H4 (cell line): Measurements from ENCODE around the gene DNAJB13. TPM values are rescaled to one million over a fixed set of nuclear protein-coding genes. Genes with fewer than 3 reads are reported as not detected.
"Not testable (repeated sequence)": the region's sequence is repeated elsewhere in the genome, so short reads cannot be mapped to it uniquely, and the experiment has no call there.

Experiments
- DNase-seq: peaks from one replicate; pipeline ENCODE4 v3.0.0-alpha.2; 2015; ENCODE audit warnings: low spot score
- total RNA-seq: library from RNA; depleted of rRNA; stranded (reverse); fragments of >200 nt; shearing (Covaris generic); gene quantifications from 2 replicates; pipeline ENCODE4 v1.2.3, GENCODE V29; 2014

The DNAJB13 gene
- total RNA-seq, 1 experiment from 2014 or later: not detected

DNA sequence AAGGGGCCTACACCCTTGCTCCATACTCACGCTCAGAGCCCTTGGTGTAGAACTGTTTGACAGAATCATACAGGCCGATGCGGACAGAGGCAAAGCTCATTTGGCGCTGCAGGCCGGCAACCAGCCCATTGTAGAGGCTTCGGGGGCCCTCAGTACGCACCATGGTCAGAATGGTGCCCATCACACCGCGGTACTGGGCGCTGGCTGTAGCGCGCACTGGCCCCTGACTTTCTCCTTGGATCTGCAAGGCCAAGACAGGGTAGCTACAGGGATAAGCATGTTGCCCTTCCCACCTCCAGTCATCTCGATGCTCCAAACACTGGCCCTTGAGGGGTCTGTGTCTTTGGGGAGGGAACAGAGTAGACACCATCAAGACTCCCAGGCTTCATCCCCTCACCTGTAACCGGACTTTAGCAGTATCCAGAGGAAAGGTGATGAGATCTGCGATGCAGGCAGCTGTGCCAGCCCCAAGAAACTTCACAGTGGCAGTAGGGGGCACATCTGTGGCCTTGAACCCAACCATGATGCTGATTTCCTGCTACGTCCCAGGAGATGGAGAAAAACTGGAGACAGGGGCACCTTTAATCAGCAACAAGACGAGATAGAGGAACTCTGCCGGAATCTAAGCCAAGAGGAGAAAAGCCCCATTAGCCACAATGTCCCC lies 27.2 kb downstream of the DNAJB13 start:
- no peak for DNase-seq

DNA sequence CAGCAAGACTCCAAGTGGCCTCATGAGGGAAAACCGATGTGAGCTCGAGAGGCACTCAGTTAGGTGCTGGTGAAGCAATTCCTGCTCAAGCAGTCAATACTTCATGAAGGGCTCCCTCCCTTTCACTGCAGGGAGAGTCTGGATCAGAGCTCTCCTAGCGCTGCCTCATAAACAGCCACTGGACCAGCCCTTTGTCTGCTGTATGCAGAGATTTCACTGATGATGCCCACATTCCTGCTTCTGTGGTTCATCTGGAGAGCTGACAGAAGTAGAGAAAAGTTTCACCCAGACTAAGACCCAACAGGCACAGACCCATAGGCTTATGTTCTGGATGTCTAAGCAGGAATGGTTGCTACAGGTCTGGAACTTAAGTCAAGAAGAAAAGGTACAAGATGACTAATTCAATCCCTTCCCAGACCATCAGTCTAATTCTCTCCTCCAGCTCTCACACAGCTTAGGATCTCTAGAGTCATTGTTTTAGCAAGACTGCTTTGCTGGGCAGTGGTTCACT lies 27.8 kb downstream of the DNAJB13 start:
- DNase-seq: no peak

DNA sequence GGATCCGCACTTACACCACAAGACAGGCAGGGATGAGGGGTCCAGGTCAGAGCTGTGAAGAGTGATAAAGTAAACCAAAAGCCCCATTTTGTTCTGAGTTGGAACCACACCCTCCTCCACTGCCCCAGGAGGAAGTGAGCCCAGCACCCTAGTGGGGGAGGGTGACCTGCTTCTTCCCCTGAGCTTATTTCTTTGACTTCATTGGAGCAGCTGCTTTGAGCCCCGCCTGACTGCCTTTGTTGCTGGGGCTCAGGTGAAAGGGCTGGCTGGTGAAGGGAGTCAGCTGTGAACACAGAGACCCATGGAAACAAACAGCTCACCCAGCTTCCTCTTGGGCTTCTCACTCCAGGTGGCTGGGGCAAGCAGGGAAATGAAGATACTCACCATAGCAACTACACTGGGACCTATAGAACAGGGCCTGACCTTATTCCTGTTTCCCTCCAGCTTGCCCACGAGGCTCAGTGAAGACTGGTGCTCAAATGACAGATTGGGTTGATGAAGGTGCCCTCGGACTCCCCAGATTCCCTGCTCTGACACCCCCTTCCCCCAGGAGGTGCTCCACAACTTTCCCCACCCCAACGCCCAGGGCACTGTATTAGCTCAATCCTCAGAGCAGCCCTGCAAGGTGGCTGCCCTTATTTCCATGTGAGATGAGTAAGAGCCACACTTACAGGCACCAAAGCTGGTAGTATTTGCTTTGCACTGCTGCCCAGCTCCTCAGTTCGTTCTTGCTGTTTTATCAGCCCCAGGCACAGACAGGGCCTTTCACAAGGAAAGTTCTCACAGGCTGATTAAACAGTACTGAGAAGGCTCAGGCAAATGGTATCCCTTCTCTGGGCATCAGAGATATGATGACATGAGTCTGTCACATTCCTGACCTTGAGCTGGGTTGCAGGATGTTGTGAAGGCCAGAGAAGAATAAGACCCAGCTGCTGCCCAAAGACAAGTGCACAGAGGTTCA lies 29.5 kb downstream of the DNAJB13 start:
- no peak for DNase-seq

DNA sequence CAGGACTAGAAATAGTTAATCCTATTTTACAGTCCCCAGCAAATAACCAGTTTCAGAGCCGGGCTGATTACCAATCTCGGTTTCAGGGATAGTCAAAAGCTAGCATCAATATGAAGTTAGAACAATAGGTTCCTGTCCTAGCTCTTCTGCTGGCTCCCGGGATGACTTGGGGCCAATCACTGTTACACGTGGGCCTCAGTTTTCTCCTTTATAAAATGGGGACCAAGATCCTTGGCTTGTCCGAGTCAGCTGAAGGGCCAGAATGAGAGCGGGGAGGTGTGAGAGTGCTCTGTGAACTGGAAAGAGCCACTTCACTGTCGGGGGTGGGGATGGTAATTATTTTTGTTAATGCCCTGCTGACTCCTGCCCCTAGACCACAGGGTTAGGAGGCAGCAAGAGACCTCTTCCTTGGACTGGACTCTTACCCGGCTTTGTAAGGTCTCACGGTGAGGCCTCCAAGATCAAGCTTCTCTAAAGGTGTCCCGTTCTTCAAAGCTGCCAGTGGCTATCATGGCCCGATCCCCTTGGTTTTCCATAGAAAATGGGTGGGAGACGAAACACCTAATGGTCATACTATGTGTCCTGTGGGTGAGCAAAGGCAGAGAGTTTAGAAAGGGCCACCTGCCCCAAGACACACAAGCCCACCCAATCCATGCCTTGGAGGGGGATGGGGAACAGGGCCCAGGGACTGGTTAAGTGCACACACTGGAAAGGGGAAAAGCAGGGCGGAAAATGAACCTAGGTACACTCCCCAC lies 30.4 kb downstream of the DNAJB13 start:
- DNase-seq: no peak

DNA sequence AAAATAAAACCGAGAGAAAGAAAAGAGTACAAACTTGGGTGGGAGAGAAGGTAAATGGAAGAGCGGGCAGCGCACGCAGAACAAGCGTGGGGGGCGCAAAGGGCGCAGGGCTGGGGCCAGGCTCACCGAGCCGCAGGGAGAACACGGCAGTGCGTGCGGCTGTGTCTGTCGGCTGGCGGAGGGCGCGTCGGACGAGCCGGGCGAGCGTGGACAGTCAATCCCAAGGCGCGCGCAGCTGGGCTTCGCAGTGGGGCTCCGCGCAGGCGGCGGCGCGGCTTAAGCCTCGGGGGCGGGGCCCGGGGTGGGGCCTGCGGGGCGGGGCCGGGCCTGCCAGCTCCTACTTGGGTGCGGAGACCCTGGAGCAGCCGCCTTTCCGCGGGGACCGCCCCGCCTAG lies 31.8 kb downstream of the DNAJB13 start, which contains the start of gene UCP2:
Gene UCP2 (minus strand): TSS at position 249 of the 395 bp plus-strand sequence. CDS start 4,465 bp downstream, outside the sequence.
- DNase-seq: no peak

GRCh38 chr11:73982990-73983740 lies 32.3 kb downstream of the DNAJB13 start:
- DNase-seq: peak; percentile 90

- DNase-seq: no peak
Measured at GRCh38 chr11:73983741-73984538, 33.1 kb downstream of the DNAJB13 start.

DNA sequence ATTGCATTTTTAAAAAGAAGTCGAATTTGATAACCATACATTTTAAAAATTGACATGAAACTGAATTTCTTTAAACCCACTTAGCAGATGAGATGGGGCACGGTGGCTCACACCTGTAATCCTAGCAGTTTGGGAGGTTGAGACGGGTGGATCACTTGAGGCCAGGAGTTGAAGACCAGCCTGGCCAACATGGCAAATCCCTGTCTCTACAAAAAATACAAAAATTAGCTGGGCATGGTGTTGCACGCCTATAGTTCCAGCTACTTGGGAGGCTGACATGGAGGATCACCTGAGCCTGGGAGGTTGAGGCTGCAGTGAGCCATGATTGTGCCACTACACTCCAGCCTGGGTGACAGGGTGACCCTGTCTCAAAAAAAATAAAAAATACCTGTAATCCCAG lies 34.8 kb downstream of the DNAJB13 start:
- not testable (repeated sequence) for DNase-seq

DNA sequence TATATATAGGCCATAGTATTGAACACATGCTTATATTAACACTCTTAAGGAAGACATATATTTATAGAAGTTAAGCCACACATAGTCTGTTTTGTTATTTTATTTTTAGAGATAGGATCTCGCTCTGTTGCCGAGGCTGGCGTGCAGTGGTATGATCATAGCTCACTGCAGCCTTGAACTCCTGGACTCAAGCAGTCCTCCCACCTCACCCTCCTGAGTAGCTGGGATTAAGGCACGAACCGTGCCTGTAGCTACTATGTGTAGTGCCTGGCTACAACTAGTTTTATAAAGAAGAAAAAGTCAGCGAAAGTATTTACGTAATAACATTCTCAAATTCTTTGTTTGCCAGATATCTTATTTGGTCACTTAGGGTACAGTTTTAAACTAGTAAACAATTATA lies 37.4 kb downstream of the DNAJB13 start:
- no peak for DNase-seq

DNA sequence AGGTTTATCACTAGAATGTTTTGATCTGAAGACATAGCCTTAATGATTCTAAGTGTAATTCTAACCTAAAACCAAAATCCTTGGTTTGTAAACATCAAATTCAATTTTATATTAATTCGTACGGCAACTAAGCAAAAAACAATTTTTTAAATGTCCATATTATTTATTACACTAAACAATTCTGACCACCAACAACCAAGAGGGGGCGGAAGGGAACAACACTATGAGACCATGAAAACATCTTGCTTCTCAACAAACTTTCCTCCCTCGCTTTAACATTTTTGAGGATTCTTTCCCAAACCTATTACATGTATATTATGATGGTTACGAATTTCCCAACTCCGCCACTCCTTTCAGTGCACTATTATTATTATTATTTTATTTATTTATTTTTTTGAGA lies 38.3 kb downstream of the DNAJB13 start:
- DNase-seq: no peak

GRCh38 chr11:73990730-73991129 lies 39.9 kb downstream of the DNAJB13 start:
- DNase-seq: no peak

GRCh38 chr11:73991471-73992006 lies 40.7 kb downstream of the DNAJB13 start:
- DNase-seq: no peak

GRCh38 chr11:73995247-73995646 lies 44.4 kb downstream of the DNAJB13 start:
- no peak for DNase-seq

- DNase-seq: no peak
Measured at GRCh38 chr11:73995731-73996130, 44.9 kb downstream of the DNAJB13 start.

DNA sequence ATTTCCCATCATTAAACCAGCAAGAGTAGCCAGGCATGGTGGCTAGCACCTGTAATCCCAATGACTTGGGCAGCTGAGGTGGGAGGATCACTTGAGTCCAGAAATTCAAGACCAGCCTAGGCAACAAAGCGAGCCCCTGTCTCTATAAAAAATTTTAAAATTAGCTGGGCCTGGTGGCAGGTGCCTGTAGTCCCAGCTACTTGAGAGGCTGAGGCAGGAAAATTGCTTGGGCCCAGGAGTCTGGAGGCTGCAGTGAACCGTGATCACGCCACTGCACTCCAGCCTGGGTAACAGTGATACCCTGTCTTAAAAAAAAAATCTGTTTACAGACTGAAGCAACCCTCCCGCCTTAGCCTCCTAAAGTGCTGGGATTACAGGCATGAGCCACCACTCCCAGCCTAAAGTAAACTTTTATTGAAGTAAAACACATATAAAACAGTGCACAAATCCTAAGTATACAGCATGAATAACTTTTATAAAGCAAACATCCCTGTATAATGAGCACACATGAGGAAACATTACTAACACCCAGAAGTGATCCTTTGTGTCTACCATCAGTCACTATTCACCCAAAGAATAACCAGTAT lies 45.4 kb downstream of the DNAJB13 start:
- DNase-seq: no peak

GRCh38 chr11:73997120-73997770 lies 46.4 kb downstream of the DNAJB13 start:
- DNase-seq: no peak

- no peak for DNase-seq
Measured at GRCh38 chr11:73998846-73999575, 48.2 kb downstream of the DNAJB13 start.

DNA sequence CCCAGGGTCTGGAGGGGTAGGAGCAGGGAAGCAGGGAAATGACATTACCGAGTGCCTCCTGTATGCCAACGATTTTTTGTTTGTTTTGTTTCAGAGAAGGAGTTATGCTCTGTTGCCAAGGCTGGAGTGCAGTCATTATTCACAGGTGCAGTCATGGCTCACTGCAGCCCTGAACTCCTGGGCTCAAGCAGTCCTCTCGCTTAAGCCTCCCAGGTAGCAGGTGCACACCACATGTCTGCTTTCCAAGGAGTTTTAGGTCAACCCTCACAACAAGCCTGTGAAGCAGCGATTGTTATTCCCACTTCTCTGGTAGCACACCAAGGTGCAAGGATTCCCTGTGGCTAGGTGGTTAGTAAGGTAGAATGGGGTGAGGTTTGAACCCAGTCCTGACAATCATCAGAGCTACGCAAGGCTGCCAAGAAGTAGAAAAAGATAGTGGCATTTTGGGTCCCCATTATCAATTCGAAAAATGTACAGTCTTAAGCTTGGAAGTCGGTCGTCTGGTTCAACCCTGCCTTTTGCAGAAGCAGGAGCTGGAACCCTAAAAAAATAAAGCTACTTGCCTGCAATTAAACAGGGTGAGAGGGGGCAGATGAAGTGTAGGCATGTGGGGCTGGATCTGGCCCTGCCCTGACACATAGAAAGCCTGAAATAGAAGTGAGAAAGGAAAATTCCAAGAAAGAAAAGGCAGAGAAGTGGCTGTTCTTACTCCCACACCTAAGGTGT lies 48.9 kb downstream of the DNAJB13 start:
- DNase-seq: no peak
